ENCODE results near the gene MARCHF11. TPM values are rescaled to one million over a fixed set of nuclear protein-coding genes. Genes with fewer than 3 reads are reported as not detected.

MARCHF11 gene
- total RNA-seq (2022; extraction: Qiagen RNA extraction): not detected in 5 replicates

GRCh38 chr5:16179511-16179935 is at the start of gene MARCHF11:
MARCHF11 (minus strand) TSS chr5:16179791; CDS start chr5:16179575, 216 bp downstream.

All from A549 treated with Mapracorat at 1 μM for 4 hours (cell line).